ENCODE data around the gene CSH2.
"Not testable (repeated sequence)": the region's sequence is repeated elsewhere in the genome, so short reads cannot be mapped to it uniquely, and the experiment has no call there.

- TF ChIP-seq POLR2A, CTCF, EP300 (IDR thresholded peaks at IDR 0.05): not testable (repeated sequence)
These were observed 17.1 kb downstream of the CSH2 start for GRCh38 chr17:63856425-63856824.

Measured in tibial nerve (tissue), 4 donors.